ENCODE measurements around the gene ADAMTSL1. TPM values are rescaled to one million over a fixed set of nuclear protein-coding genes. Genes with fewer than 3 reads are reported as not detected.

ADAMTSL1 gene
- total RNA-seq, 2 experiments from 2014 or later, result not detected

- no peaks in the 10 kb centered on the region for H3K79me2 ChIP-seq (ENCODE audit: insufficient read depth, low read depth, low read length)
- H3K36me3 ChIP-seq (ENCODE audit: insufficient read depth, low read length), result no peaks in the 10 kb centered on the region
- H3K9me3 ChIP-seq (ENCODE audit: low read length), result no peaks in the 10 kb centered on the region
- no peak overlapping the region for H3K4me3 ChIP-seq (ENCODE audit: low read depth, low read length, poor library complexity, severe bottlenecking)
- POLR2A ChIA-PET, result interaction anchor here (0.6 kb wide), 2 partner anchors 106 to 164 kb away, joined by 3 to 4 read pairs; no protein-coding TSS in a partner anchor
- H3K4me2 ChIP-seq (ENCODE audit: low read length), result no peak overlapping the region
- no peak overlapping the region for H3K27ac ChIP-seq (ENCODE audit: low read depth, low read length, poor library complexity, severe bottlenecking)
- TF ChIP-seq EZH2phosphoT487 (IDR thresholded peaks at IDR 0.05; ENCODE audit: borderline replicate concordance, low read depth, low read length), result no peak
- no peak for TF ChIP-seq CTCF (conservative IDR thresholded peaks at IDR 0.05; ENCODE audit: low read length)
- BruUV-seq (replicated peaks), result no TSS peak
- H2AFZ ChIP-seq (ENCODE audit: low read length), result no peak overlapping the region
- CTCF ChIA-PET (ENCODE audit: unreplicated experiment), result no interaction called here
- no peaks in the 10 kb centered on the region for H3K4me1 ChIP-seq (ENCODE audit: insufficient read depth, low read length, poor library complexity, severe bottlenecking)
- H3K9me2 ChIP-seq (ENCODE audit: insufficient read depth, low read length), result no peaks in the 10 kb centered on the region
- DNase-seq (ENCODE audit: low spot score), result no peak
- H4K20me1 ChIP-seq (ENCODE audit: insufficient read depth, low read length), result no peaks in the 10 kb centered on the region
- intact Hi-C loops (cut with micrococcal nuclease; ENCODE audit: unreplicated experiment), result loop anchor here (10.0 kb wide), 1 partner anchor 286 kb away; no protein-coding TSS in a partner anchor
Measured at GRCh38 chr9:18910435-18910834, 436.5 kb downstream of the ADAMTSL1 start.

GRCh38 chr9:18910916-18911315 lies 437.0 kb downstream of the ADAMTSL1 start:
- no TSS peak for BruUV-seq (replicated peaks)
- Histone ChIP-seq H3K27ac (ENCODE audit: low read depth, low read length, poor library complexity, severe bottlenecking) (no peak overlapping the region), H3K9me3 (ENCODE audit: low read length) (no peaks in the 10 kb centered on the region), H3K79me2 (ENCODE audit: insufficient read depth, low read depth, low read length) (no peaks in the 10 kb centered on the region), H3K4me1 (ENCODE audit: insufficient read depth, low read length, poor library complexity, severe bottlenecking) (no peaks in the 10 kb centered on the region), H3K4me3 (ENCODE audit: low read depth, low read length, poor library complexity, severe bottlenecking) (no peak overlapping the region), H3K9me2 (ENCODE audit: insufficient read depth, low read length) (no peaks in the 10 kb centered on the region), H2AFZ (ENCODE audit: low read length) (no peak overlapping the region), H4K20me1 (ENCODE audit: insufficient read depth, low read length) (no peaks in the 10 kb centered on the region), H3K4me2 (ENCODE audit: low read length) (no peak overlapping the region), H3K36me3 (ENCODE audit: insufficient read depth, low read length) (no peaks in the 10 kb centered on the region)
- POLR2A ChIA-PET, result interaction anchor here (0.6 kb wide), 2 partner anchors 106 to 164 kb away, joined by 3 to 4 read pairs; no protein-coding TSS in a partner anchor
- CTCF ChIA-PET (ENCODE audit: unreplicated experiment), result no interaction called here
- DNase-seq (ENCODE audit: low spot score), result no peak
- intact Hi-C loops (cut with micrococcal nuclease; ENCODE audit: unreplicated experiment), result loop anchor here (10.0 kb wide), 1 partner anchor 286 kb away; no protein-coding TSS in a partner anchor
- TF ChIP-seq EZH2phosphoT487 (IDR thresholded peaks at IDR 0.05; ENCODE audit: borderline replicate concordance, low read depth, low read length) (no peak), CTCF (conservative IDR thresholded peaks at IDR 0.05; ENCODE audit: low read length) (no peak)

- Histone ChIP-seq H3K27ac (ENCODE audit: low read depth, low read length, poor library complexity, severe bottlenecking) (no peak overlapping the region), H3K36me3 (ENCODE audit: insufficient read depth, low read length) (no peaks in the 10 kb centered on the region), H3K4me1 (ENCODE audit: insufficient read depth, low read length, poor library complexity, severe bottlenecking) (no peaks in the 10 kb centered on the region), H4K20me1 (ENCODE audit: insufficient read depth, low read length) (no peaks in the 10 kb centered on the region), H3K9me3 (ENCODE audit: low read length) (no peaks in the 10 kb centered on the region), H3K4me3 (ENCODE audit: low read depth, low read length, poor library complexity, severe bottlenecking) (no peak overlapping the region), H3K4me2 (ENCODE audit: low read length) (no peak overlapping the region), H3K9me2 (ENCODE audit: insufficient read depth, low read length) (no peaks in the 10 kb centered on the region), H3K79me2 (ENCODE audit: insufficient read depth, low read depth, low read length) (no peaks in the 10 kb centered on the region), H2AFZ (ENCODE audit: low read length) (no peak overlapping the region)
- BruUV-seq (replicated peaks), result no TSS peak
- ChIA-PET CTCF (ENCODE audit: unreplicated experiment) (no interaction called here), POLR2A (no interaction called here)
- no peak for TF ChIP-seq EZH2phosphoT487 (IDR thresholded peaks at IDR 0.05; ENCODE audit: borderline replicate concordance, low read depth, low read length)
- no peak for TF ChIP-seq CTCF (conservative IDR thresholded peaks at IDR 0.05; ENCODE audit: low read length)
- DNase-seq (ENCODE audit: low spot score), result no peak
- intact Hi-C loops (cut with micrococcal nuclease; ENCODE audit: unreplicated experiment), result loop anchor here (10.0 kb wide), 1 partner anchor 287 kb away; no protein-coding TSS in a partner anchor
Measured at GRCh38 chr9:18911714-18912342, 437.9 kb downstream of the ADAMTSL1 start.
